ENCODE results near the gene EIF4G3. TPM values are rescaled to one million over a fixed set of nuclear protein-coding genes. Genes with fewer than 3 reads are reported as not detected.

EIF4G3 gene
- total RNA-seq, 1 donor from 2014 or later, result 39.3 TPM

GRCh38 chr1:21089299-21089698 is 87.4 kb downstream of the EIF4G3 start:
- H3K27ac ChIP-seq, result no peak overlapping the region

GRCh38 chr1:21084111-21084810 is 92.4 kb downstream of the EIF4G3 start:
- Histone ChIP-seq H3K27ac (no peak overlapping the region), H3K36me3 (no peaks in the 10 kb centered on the region), H3K9me3 (no peaks in the 10 kb centered on the region), H3K4me1 (peaks cover 6% of the 10 kb centered on the region), H3K4me3 (no peak overlapping the region), H3K27me3 (no peaks in the 10 kb centered on the region)
- TF ChIP-seq, protein P1, sequence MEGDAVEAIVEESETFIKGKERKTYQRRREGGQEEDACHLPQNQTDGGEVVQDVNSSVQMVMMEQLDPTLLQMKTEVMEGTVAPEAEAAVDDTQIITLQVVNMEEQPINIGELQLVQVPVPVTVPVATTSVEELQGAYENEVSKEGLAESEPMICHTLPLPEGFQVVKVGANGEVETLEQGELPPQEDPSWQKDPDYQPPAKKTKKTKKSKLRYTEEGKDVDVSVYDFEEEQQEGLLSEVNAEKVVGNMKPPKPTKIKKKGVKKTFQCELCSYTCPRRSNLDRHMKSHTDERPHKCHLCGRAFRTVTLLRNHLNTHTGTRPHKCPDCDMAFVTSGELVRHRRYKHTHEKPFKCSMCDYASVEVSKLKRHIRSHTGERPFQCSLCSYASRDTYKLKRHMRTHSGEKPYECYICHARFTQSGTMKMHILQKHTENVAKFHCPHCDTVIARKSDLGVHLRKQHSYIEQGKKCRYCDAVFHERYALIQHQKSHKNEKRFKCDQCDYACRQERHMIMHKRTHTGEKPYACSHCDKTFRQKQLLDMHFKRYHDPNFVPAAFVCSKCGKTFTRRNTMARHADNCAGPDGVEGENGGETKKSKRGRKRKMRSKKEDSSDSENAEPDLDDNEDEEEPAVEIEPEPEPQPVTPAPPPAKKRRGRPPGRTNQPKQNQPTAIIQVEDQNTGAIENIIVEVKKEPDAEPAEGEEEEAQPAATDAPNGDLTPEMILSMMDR (IDR thresholded peaks at IDR 0.05), result no peak
- TF ChIP-seq POLR2AphosphoS5 (IDR thresholded peaks at IDR 0.05; ENCODE audit: insufficient read depth in 1 of 2, low read depth in 1 of 2), result no peak
- no peak for TF ChIP-seq POLR2A (IDR thresholded peaks at IDR 0.05)
- intact Hi-C loops (cut with DNase I), result no loop called here
- no peak for DNase-seq (ENCODE audit: extremely low spot score in 2 of 2)

More at GRCh38 chr1:21089299-21089698, 87.4 kb downstream of the EIF4G3 start:
- TF ChIP-seq POLR2A (IDR thresholded peaks at IDR 0.05), result no peak
- TF ChIP-seq, protein P1 (IDR thresholded peaks at IDR 0.05), result no peak
- no peak for TF ChIP-seq POLR2AphosphoS5 (IDR thresholded peaks at IDR 0.05; ENCODE audit: insufficient read depth in 1 of 2, low read depth in 1 of 2)
- DNase-seq (ENCODE audit: extremely low spot score in 2 of 2), result no peak
- intact Hi-C loops (cut with DNase I), result no loop called here
- Histone ChIP-seq H3K4me1 (peaks cover 14% of the 10 kb centered on the region), H3K4me3 (no peak overlapping the region), H3K9me3 (no peaks in the 10 kb centered on the region), H3K36me3 (no peaks in the 10 kb centered on the region), H3K27me3 (no peaks in the 10 kb centered on the region)

DNA sequence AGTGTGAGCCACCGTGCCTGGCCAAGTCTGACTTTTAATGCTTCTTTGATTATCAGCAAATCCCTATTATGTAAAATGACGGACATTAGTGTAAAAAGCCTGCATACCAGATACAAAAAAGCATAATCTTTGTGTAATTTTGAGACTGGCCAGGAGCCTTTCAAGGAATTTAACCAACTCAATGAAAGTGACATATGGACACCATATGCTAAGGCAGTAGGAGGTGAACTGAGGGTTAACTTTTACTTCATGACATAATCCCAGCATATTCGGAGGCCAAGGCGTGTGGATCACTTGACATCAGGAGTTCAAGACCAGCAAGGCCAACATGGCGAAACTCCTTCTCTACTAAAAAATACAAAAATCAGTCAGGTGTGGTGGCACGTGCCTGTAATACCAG is 94.6 kb downstream of the EIF4G3 start:
- intact Hi-C loops (cut with DNase I), result no loop called here
- no peaks in the 10 kb centered on the region for H3K27me3 ChIP-seq
- no peak overlapping the region for H3K27ac ChIP-seq
- no peaks in the 10 kb centered on the region for H3K9me3 ChIP-seq
- H3K4me3 ChIP-seq, result no peak overlapping the region
- H3K36me3 ChIP-seq, result no peaks in the 10 kb centered on the region
- TF ChIP-seq, protein P1 (IDR thresholded peaks at IDR 0.05), result no peak
- TF ChIP-seq POLR2A (IDR thresholded peaks at IDR 0.05) (no peak), POLR2AphosphoS5 (IDR thresholded peaks at IDR 0.05; ENCODE audit: insufficient read depth in 1 of 2, low read depth in 1 of 2) (no peak)
- DNase-seq (ENCODE audit: extremely low spot score in 2 of 2), result no peak
- peaks cover 6% of the 10 kb centered on the region for H3K4me1 ChIP-seq

- Histone ChIP-seq H3K27me3 (no peaks in the 10 kb centered on the region), H3K4me3 (no peak overlapping the region), H3K36me3 (no peaks in the 10 kb centered on the region), H3K27ac (no peak overlapping the region), H3K9me3 (no peaks in the 10 kb centered on the region), H3K4me1 (peaks cover 16% of the 10 kb centered on the region)
- intact Hi-C loops (cut with DNase I), result loop anchor here (10.0 kb wide), 1 partner anchor 298 kb away; no protein-coding TSS in a partner anchor
- TF ChIP-seq, protein P1 (IDR thresholded peaks at IDR 0.05), result no peak
- TF ChIP-seq POLR2AphosphoS5 (IDR thresholded peaks at IDR 0.05; ENCODE audit: insufficient read depth in 1 of 2, low read depth in 1 of 2) (no peak), POLR2A (IDR thresholded peaks at IDR 0.05) (no peak)
- no peak for DNase-seq (ENCODE audit: extremely low spot score in 2 of 2)
Measured at GRCh38 chr1:21077085-21077484, 99.6 kb downstream of the EIF4G3 start.

DNA sequence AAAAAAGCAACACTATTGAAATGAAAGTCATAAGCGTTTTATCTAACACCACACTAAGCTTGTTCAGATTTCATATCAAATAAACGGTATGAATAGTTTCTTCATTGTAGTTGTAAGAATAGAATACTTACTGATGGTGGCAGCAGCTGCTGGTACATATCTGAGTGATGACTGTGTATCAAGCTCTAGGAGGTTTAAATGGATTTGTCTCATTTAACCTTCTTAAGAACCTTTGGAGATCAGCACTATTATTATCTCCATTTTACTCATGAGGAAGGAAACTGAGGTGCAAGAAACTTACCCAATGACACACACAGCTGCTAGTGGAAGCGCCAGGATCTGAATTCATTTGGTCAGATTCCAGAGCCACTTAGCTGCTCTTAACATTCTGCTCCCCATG is 104.0 kb downstream of the EIF4G3 start:
- H3K27me3 ChIP-seq, result no peaks in the 10 kb centered on the region
- DNase-seq (ENCODE audit: extremely low spot score in 2 of 2), result no peak
- H3K27ac ChIP-seq, result no peak overlapping the region
- intact Hi-C loops (cut with DNase I), result loop anchor here (10.0 kb wide), 1 partner anchor 302 kb away; no protein-coding TSS in a partner anchor
- TF ChIP-seq POLR2AphosphoS5 (IDR thresholded peaks at IDR 0.05; ENCODE audit: insufficient read depth in 1 of 2, low read depth in 1 of 2) (no peak), POLR2A (IDR thresholded peaks at IDR 0.05) (no peak)
- TF ChIP-seq, protein P1 (IDR thresholded peaks at IDR 0.05), result no peak
- no peaks in the 10 kb centered on the region for H3K9me3 ChIP-seq
- peaks cover 26% of the 10 kb centered on the region for H3K4me1 ChIP-seq
- H3K4me3 ChIP-seq, result no peak overlapping the region
- H3K36me3 ChIP-seq, result no peaks in the 10 kb centered on the region
